Endodermal cell (in vitro differentiated cells): Measurements from ENCODE around the gene TVP23B. TPM values are rescaled to one million over a fixed set of nuclear protein-coding genes. Genes with fewer than 3 reads are reported as not detected.
"Not testable (repeated sequence)": the region's sequence is repeated elsewhere in the genome, so short reads cannot be mapped to it uniquely, and the experiment has no call there.

Experiments used
- DNase-seq: peaks from one replicate; pipeline ENCODE4 v3.0.0-alpha.2; 2017
- H3K27ac ChIP-seq: 2 replicates; pipeline ENCODE4 v1.5.1; 2013; ENCODE audit warnings: mild to moderate bottlenecking, low read depth, low read length, moderate library complexity
- H3K27me3 ChIP-seq: 2 replicates; pipeline ENCODE4 v1.6.1; 2013; ENCODE audit warnings: mild to moderate bottlenecking, low read length, moderate library complexity; ENCODE audit not compliant: insufficient read depth, control insufficient read depth, poor library complexity, severe bottlenecking
- H3K36me3 ChIP-seq: 2 replicates; pipeline ENCODE4 v1.7.0; 2013; ENCODE audit warnings: mild to moderate bottlenecking, low read length, moderate library complexity; ENCODE audit not compliant: control insufficient read depth, insufficient read depth
- H3K4me1 ChIP-seq: one replicate; pipeline ENCODE4 v1.7.0; 2013; ENCODE audit warnings: low read length; ENCODE audit not compliant: control insufficient read depth, insufficient read depth
- H3K4me3 ChIP-seq: 2 replicates; pipeline ENCODE4 v1.5.1; 2013; ENCODE audit warnings: mild to moderate bottlenecking, low read length, moderate library complexity
- H3K9ac ChIP-seq: 2 replicates; pipeline ENCODE4 v1.6.1; 2013; ENCODE audit warnings: mild to moderate bottlenecking, low read length, moderate library complexity; ENCODE audit not compliant: poor library complexity, severe bottlenecking; ENCODE audit errors: extremely low read depth
- H3K9me3 ChIP-seq: 2 replicates; pipeline ENCODE4 v1.6.1; 2013; ENCODE audit warnings: mild to moderate bottlenecking, low read length, moderate library complexity; ENCODE audit not compliant: control insufficient read depth
- H3K27ac Mint-ChIP-seq: 2 replicates; pipeline ENCODE4 v1.8.0; 2020; ENCODE audit warnings: mixed read lengths
- H3K27me3 Mint-ChIP-seq: 2 replicates; pipeline ENCODE4 v1.8.0; 2021; ENCODE audit warnings: mild to moderate bottlenecking, mixed read lengths; ENCODE audit not compliant: insufficient read depth
- H3K36me3 Mint-ChIP-seq: 2 replicates; pipeline ENCODE4 v1.8.0; 2020; ENCODE audit warnings: low read depth, mixed read lengths
- H3K4me1 Mint-ChIP-seq: 2 replicates; pipeline ENCODE4 v1.8.0; 2020; ENCODE audit warnings: mixed read lengths
- H3K4me3 Mint-ChIP-seq: 2 replicates; pipeline ENCODE4 v1.8.0; 2020; ENCODE audit warnings: mild to moderate bottlenecking, moderate library complexity, mixed read lengths
- H3K9me3 Mint-ChIP-seq: 2 replicates; pipeline ENCODE4 v1.8.0; 2020; ENCODE audit warnings: mild to moderate bottlenecking, mixed read lengths
- WGBS, 2 experiments: methylation state at CpG; one replicate each; pipeline versions ENCODE4 v1.1.5 to v1.1.7; 2013; ENCODE audit warnings: missing lambda C conversion rate in 2 of 2, mixed read lengths in 1 of 2; ENCODE audit not compliant: insufficient coverage in 1 of 2, insufficient read length in 1 of 2; 5-methylcytosine and 5-hydroxymethylcytosine counted together
- total RNA-seq, 2 donors: library from RNA; stranded (reverse); fragmentation: NEBNext Ultra II Directional in 1 of 2; extraction: Animal tissue kit (Norgen Biotek cat#: 25700) in 1 of 2; gene quantifications; 2 replicates in 1 of 2; 3 replicates in 1 of 2; pipeline ENCODE4 v1.2.1, GENCODE V29; 2021
- TF ChIP-seq, protein P1 (sequence below): fragments of 200-600 bp; sonication (generic); conservative IDR thresholded peaks from 2 replicates; pipeline ENCODE4 v1.5.0; 2021; ENCODE audit warnings: antibody characterized with exemption, mild to moderate bottlenecking

Gene TVP23B
- total RNA-seq, 2 donors from 2014 or later: 28.1 to 39.7 TPM

GRCh38 chr17:18758344-18758743, 22.6 kb upstream of the TVP23B start:
- not testable (repeated sequence) for H3K36me3 ChIP-seq, DNase-seq, H3K36me3 Mint-ChIP-seq, H3K4me3 Mint-ChIP-seq, H3K27me3 Mint-ChIP-seq, H3K4me1 Mint-ChIP-seq, H3K9ac ChIP-seq, H3K4me1 ChIP-seq, H3K9me3 ChIP-seq, H3K27ac Mint-ChIP-seq, H3K27me3 ChIP-seq, H3K27ac ChIP-seq, H3K4me3 ChIP-seq, H3K9me3 Mint-ChIP-seq
- 100% methylated on average over 1 of the region's 6 CpGs; no CpG with 5 or more reads in 1 of the 2 experiments for WGBS, 2 experiments

DNA sequence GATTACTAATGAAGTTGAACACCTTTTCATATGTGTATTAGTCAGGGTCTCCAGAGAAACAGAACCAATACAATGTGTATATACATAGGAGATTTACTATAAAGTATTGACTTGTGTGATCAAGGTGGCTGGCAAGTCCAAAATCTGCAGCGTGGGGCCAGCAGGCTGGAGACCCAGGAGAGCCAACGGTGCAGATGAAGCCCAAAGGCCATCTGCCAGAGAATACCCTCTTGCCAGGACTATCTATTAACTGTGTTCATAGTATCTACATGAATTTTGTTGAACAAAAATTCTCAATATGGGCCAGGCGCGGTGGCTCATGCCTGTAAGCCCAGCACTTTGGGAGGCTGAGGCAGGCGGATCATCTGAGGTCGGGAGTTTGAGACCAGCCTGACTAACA, 20.8 kb upstream of the TVP23B start:
- not testable (repeated sequence) for H3K4me1 Mint-ChIP-seq, H3K36me3 Mint-ChIP-seq, H3K36me3 ChIP-seq, H3K27ac ChIP-seq, DNase-seq, H3K4me3 Mint-ChIP-seq, H3K27me3 ChIP-seq, H3K9me3 ChIP-seq, H3K27me3 Mint-ChIP-seq, H3K9me3 Mint-ChIP-seq, H3K4me1 ChIP-seq, H3K9ac ChIP-seq, H3K27ac Mint-ChIP-seq, H3K4me3 ChIP-seq
- 84% methylated on average over 5 of the region's 6 CpGs; no CpG with 5 or more reads in 1 of the 2 experiments for WGBS, 2 experiments

DNA sequence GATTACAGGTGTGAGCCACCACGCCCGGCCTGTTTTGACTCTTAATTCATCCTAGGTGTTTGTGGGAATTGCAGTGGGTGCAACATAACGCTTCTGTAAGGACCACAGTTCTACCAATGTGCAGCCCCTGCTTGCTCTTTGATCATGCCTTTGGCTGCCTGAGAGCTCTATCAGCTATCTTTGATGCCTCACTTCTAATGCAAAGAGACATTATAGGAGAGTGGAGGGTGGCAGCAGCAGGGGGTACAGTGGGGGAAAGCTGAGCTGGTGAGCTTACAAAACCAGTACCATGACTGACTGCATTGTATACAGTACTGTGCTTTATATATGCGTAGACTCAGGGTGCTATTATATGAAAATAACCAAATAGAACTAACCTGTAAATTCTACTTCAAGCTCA, 10.4 kb upstream of the TVP23B start:
- not testable (repeated sequence) for H3K36me3 Mint-ChIP-seq, H3K4me1 ChIP-seq, H3K9ac ChIP-seq, H3K27ac Mint-ChIP-seq, H3K27me3 ChIP-seq, H3K27ac ChIP-seq, H3K36me3 ChIP-seq, H3K4me3 ChIP-seq, DNase-seq, H3K4me3 Mint-ChIP-seq, H3K9me3 ChIP-seq, H3K9me3 Mint-ChIP-seq, H3K27me3 Mint-ChIP-seq
- H3K4me1 Mint-ChIP-seq: peaks cover 36% of the 10 kb centered on the region
- 89% methylated on average over 2 of the region's 4 CpGs; no CpG with 5 or more reads in 1 of the 2 experiments for WGBS, 2 experiments

DNA sequence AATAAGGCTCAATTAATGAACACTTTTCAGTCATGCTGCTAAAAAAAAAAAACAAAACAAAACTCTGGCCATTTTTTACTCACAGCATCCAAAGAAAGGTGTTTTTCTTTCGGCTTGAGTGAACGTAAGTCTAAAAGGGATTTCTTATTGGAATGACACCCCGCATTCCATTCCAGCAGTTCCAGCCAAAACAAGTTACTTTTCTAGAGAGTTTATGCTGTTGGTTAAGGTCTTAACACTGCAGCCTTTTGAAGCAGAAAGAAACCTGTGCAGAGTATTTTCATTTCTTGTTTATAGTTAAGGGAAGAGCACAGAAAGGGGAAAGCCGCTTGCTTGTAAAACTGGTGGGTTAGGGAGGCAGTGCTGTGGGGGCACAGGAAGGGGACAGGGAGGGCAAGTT, 9.9 kb upstream of the TVP23B start:
- not testable (repeated sequence) for H3K27me3 Mint-ChIP-seq

DNA sequence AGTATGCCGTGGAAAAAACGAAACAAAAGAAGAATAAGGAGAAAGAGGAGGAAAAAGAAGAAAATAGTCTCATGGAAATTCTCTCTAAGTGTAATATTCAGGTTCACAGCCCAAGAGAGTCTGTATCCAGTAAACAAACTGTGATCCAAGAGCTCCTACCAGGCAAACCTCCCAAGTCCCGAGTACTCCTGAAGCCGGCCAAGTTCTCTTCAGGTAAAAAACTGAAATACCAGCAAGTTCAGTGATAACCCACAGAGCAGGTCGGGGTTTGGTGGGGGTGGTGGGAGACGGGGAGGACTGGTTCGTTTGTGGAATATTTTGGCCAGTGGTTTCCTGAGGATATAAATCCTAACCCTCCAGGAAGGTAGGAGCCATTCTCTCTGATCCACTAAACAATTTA, 8.5 kb upstream of the TVP23B start:
- Mint-ChIP-seq H3K36me3 (no peaks in the 10 kb centered on the region), H3K27ac (no peak overlapping the region), H3K4me1 (peaks cover 38% of the 10 kb centered on the region), H3K4me3 (no peak overlapping the region), H3K27me3 (peaks cover 3% of the 10 kb centered on the region), H3K9me3 (no peaks in the 10 kb centered on the region)
- no peak overlapping the region for H3K9ac ChIP-seq
- TF ChIP-seq, protein P1, sequence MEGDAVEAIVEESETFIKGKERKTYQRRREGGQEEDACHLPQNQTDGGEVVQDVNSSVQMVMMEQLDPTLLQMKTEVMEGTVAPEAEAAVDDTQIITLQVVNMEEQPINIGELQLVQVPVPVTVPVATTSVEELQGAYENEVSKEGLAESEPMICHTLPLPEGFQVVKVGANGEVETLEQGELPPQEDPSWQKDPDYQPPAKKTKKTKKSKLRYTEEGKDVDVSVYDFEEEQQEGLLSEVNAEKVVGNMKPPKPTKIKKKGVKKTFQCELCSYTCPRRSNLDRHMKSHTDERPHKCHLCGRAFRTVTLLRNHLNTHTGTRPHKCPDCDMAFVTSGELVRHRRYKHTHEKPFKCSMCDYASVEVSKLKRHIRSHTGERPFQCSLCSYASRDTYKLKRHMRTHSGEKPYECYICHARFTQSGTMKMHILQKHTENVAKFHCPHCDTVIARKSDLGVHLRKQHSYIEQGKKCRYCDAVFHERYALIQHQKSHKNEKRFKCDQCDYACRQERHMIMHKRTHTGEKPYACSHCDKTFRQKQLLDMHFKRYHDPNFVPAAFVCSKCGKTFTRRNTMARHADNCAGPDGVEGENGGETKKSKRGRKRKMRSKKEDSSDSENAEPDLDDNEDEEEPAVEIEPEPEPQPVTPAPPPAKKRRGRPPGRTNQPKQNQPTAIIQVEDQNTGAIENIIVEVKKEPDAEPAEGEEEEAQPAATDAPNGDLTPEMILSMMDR: no peak
- H3K4me3 ChIP-seq: no peak overlapping the region
- H3K27me3 ChIP-seq: no peaks in the 10 kb centered on the region
- no peaks in the 10 kb centered on the region for H3K36me3 ChIP-seq
- DNase-seq: no peak
- H3K27ac ChIP-seq: no peak overlapping the region
- 91% methylated on average over 7 of the region's 7 CpGs; no CpG with 5 or more reads in 1 of the 2 experiments for WGBS, 2 experiments
- peaks cover 6% of the 10 kb centered on the region for H3K4me1 ChIP-seq
- no peaks in the 10 kb centered on the region for H3K9me3 ChIP-seq

More for the DNA sequence above, 9.9 kb upstream of the TVP23B start:
- not testable (repeated sequence) for H3K27ac ChIP-seq, H3K27me3 ChIP-seq, H3K9me3 Mint-ChIP-seq, DNase-seq, H3K27ac Mint-ChIP-seq, H3K4me3 Mint-ChIP-seq, H3K4me1 ChIP-seq, H3K4me3 ChIP-seq, H3K9me3 ChIP-seq, H3K9ac ChIP-seq, H3K36me3 ChIP-seq, H3K36me3 Mint-ChIP-seq
- H3K4me1 Mint-ChIP-seq: peaks cover 38% of the 10 kb centered on the region
- WGBS, 2 experiments: 93% methylated on average over 4 of the region's 4 CpGs; no CpG with 5 or more reads in 1 of the 2 experiments

- not testable (repeated sequence) for H3K9me3 Mint-ChIP-seq, H3K36me3 ChIP-seq, H3K9me3 ChIP-seq, H3K27ac Mint-ChIP-seq, DNase-seq, H3K4me1 ChIP-seq, H3K27ac ChIP-seq, H3K27me3 ChIP-seq, H3K27me3 Mint-ChIP-seq, H3K36me3 Mint-ChIP-seq
- no CpG with 5 or more reads among the region's 5 CpGs for WGBS, 2 experiments
- peak overlapping the region; percentile 80 for H3K9ac ChIP-seq
- peak overlapping the region; percentile 73 for H3K4me3 ChIP-seq
- Mint-ChIP-seq H3K4me1 (peaks cover 13% of the 10 kb centered on the region), H3K4me3 (peak overlapping the region; percentile 66)
These were observed 822 bp downstream of the TVP23B start for GRCh38 chr17:18781805-18782204.
